Measurements from ENCODE around the gene HMX1.

Gene HMX1

DNA sequence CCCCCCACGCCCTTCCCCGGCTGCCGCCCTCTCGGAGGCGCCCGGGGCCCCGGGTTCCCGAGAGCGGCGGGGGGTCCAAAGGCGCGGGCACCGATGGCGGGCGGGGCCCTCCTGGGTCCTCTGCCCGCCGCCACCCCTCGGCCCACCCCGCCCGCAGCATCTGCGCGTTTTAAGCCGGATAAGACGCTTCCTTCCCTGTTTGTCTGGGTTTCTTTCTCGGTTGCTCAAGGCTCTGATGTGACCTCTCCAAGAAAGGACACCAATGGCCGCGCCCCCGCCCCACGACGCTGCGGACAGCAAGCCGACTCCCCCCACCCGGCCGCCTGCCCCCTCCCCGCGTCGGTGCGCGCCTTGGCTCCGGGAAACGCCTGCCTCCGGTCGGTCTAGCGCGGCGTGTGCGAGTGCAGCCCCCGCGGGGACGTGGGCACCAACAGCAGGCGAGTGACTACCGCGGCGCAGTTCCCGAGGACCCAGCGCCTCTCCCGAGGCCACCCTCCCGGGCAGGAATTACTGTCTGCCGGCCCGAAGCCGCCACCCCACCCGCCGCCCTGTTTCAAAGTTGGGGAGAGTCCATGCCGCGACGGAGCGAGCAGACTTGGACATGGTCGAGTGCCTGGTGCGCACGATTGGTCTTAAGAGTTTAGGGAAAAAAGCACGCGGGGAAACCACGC lies 21.1 kb upstream of the HMX1 start:
- no peak for DNase-seq (ENCODE audit: low read depth in 2 of 2)

GRCh38 chr4:8891646-8892555 lies 20.3 kb upstream of the HMX1 start:
- no peak for DNase-seq (ENCODE audit: low read depth in 2 of 2)

DNA sequence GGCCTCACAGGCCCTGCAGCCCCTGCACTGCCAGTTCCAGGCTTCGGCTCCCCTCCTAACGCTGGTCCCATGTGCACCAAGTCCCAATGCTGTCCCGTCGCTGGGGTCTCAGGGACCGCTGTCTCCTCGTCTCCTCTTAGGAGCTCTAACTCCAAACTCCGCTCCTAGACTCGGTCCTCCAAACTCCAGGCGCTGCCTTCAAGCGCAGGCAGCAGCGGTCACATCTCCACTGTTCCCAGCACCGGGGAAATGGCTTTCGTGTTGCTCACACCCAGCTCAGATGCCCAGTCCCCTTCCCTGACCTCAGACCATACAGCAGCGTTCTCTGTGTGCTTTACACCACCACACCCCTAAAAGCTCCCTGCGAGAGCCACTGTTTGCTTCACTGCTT lies 19.6 kb upstream of the HMX1 start:
- no peak for DNase-seq (ENCODE audit: low read depth in 2 of 2)

- no peak for DNase-seq (ENCODE audit: low read depth in 2 of 2)
Observed at GRCh38 chr4:8888856-8889255, 17.2 kb upstream of the HMX1 start.

- DNase-seq (ENCODE audit: low read depth in 2 of 2), result no peak
Observed at GRCh38 chr4:8886612-8887406, 15.2 kb upstream of the HMX1 start.

DNA sequence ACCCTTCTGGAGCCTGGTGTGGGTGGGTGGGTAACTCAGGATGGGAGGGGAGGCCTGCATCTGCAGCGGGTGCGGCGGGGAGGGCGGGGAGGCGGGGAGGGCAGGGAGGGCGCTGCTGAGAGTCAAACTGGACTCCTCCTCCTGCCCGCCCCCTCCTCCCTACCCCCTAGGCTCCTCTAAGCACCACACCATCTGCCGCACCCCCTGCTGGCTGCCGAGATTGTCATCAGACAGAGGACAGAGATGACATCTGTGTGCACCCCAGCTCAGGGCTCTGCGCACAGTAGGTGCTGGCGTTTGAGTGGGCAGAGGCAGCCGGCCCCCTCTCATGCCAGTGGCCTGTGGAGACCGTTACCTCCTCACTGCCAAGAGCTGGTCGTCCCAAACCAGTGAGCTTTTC lies 10.6 kb upstream of the HMX1 start:
- no peak for DNase-seq (ENCODE audit: low read depth in 2 of 2)

DNA sequence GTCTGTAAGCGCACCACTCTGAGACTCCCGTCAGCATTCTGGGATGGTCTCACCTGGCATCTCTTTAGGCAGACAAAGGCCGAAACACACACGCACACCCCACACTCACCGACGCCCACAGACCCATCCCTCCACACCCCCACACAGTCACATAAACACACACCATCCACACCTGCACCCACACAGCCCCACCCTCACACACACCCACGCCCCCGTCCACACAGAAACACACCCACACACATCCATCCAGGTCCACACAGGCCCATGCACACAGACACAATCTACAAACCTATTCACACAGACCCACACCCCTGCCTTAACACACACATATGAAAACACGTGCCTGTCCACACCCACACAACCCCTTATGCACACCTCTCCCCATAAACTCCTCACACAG lies 9.2 kb upstream of the HMX1 start:
- no peak for DNase-seq (ENCODE audit: low read depth in 2 of 2)

DNA sequence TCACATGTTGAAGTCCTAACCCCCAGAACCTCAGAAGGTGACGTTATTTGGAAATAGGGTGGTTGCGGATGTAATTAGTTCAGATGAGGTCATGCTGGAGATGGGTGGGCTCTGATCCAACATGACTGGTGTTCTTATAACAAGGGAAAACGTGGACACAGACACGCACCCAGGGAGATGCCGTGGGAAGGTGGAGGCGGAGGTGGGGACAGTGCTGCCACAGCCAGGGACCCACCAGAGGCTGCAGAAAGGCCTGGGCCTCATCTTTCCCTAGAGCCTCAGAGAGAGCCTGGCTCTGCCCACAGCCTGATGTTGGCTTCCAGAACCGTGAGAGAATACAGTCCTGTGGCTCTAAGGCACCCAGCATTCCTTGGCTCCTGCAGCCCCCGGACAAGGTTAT lies 7.9 kb upstream of the HMX1 start:
- DNase-seq (ENCODE audit: low read depth in 2 of 2), result no peak

DNA sequence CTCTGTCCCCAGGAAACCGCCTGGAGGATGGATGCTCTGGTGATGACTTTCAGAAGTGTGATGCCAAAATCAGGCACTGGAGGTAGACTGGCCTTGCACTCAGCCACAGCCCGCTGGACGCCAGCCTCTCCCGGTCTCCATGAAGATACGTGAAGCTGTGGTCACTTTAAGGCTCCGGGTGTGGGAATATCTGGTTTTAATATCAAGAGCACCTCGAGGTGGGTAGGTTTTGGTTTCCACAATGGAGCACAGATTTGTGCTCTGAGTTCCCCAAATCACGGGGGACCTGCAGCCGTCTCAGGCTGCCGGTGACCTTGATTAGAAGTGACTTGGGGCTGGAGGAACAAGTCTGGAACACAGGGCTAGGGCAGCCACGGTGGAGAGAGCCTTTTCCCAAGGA lies 6.8 kb upstream of the HMX1 start:
- DNase-seq (ENCODE audit: low read depth in 2 of 2), result no peak

- DNase-seq (ENCODE audit: low read depth in 2 of 2), result no peak
Observed at GRCh38 chr4:8877780-8878040, 6.1 kb upstream of the HMX1 start.

- no peak for DNase-seq (ENCODE audit: low read depth in 2 of 2)
Observed at GRCh38 chr4:8876982-8877779, 5.5 kb upstream of the HMX1 start.

- no peak for DNase-seq (ENCODE audit: low read depth in 2 of 2)
Observed at GRCh38 chr4:8874896-8875680, 3.4 kb upstream of the HMX1 start.

DNA sequence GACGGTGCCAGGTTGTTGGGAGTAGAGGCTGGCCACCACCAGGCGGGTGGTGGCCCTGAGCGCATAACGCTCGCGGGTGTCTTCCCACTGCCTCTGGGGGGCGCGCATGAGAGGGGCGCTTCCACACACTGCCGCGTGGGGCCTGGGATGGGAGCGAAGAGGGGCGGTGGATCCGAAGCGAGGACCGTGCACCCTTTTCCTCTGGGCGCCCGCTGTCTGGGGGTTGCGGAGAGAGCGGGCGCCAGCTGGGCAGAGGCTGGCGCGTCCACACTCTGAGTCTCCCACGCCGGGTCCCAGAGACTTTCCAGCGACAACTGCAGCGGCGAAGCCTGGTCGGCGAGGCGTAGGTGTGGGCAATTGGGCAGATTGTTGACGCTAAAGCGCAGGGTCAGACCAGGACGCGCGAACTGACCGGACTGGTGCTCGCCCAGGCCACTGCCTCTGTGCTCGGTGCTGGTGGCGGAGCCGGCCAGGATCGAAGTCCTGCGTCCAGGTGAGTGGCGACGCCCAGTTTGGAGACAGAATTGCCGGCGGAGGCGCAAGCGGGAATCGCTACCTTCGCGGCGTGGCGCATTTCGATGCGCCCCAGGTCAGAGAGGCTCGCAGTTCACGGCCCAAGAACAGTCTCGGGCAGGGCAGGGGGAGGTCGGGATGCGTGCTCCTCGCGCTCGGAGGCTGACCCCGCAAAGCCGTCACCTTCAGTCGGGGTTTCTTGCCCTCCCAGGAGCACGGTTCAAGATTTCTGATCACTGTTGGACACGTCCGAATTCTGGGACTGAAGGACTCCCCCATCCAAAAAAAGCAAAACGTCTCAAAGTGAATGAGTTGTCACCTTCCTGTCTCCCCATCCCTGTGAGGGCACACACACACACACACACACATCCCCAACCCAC lies 2.6 kb upstream of the HMX1 start:
- DNase-seq (ENCODE audit: low read depth in 2 of 2), result no peak

DNA sequence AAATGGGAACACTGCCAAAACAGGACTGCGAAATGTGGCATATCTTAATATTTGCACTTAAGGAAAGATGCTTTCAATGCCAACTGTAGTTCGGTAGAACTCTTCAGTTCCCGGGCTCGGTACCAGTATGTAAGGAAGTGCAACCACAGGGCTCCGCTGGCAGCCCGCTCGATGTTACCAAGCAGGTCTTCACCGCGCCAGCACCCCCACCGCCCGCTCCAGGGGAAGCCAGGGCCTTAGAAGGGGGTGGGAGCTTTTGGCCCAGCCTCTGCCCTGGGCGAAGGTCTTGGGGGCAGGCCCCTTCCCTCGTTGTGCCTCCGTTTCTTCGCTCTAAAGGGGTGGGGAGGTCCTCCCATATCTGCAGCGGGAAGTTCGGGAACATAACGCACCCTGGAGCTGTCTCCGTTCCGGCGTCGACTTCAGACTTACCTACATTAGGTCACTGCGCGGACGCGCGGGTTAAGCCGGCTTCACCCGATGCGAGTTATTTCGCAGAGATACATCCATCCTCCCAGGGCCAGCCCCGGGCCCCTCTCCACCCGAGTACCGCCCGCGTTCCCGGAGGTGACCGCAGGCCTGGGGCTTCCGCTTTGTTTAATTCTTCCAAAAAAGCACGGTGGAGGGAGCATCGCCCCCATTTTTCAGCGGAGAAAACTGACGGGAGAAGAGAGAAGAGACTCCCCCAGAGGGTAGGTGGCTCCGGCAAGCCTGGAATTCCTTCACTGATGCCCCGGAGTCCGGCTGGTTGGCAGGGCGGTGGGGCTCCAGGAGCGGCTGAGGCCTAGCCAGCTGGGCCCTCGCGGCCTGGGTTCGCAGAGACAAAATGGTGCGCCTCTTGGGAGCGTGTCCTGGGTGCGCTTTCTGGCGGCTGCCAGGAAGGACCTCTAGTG lies 1.0 kb upstream of the HMX1 start:
- no peak for DNase-seq (ENCODE audit: low read depth in 2 of 2)

DNA sequence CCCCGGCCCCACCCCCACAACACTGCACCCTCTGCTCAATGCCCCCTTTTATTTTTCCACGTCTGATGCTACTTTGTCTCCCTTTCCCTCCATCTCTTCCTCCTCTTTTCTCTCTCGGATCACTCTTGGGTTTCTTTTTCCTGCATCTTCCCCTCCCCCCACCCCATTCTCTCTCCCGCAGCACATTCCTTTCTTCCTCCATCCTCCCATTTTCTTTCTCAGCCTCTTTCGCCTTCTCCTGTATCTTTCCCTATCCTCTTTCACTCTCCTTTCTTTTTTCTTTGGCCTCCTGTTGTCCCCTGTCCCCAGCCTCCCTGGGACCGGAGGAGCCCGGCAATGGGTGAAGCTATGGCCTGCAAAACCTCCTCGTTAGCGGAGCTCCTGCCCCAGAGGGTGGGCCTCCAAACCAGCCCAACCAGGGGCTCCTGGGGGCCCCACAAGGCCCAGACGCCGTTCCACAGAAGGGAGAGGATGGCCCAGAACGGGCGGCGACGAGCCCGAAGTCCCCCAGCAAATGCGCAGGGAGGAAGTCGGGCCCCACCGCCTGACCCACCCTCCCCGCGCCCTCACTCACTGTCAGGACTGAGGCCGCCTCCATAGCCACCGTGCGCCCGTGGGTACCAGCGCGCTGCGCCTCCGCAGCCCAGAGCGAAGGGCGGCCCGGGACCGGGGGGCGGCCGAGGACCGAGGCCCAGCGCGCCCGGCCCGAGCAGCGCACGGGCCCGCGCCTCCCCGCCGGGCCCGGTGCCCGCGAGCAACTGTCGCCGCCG lies 807 bp downstream of the HMX1 start:
- no peak for DNase-seq (ENCODE audit: low read depth in 2 of 2)

DNA sequence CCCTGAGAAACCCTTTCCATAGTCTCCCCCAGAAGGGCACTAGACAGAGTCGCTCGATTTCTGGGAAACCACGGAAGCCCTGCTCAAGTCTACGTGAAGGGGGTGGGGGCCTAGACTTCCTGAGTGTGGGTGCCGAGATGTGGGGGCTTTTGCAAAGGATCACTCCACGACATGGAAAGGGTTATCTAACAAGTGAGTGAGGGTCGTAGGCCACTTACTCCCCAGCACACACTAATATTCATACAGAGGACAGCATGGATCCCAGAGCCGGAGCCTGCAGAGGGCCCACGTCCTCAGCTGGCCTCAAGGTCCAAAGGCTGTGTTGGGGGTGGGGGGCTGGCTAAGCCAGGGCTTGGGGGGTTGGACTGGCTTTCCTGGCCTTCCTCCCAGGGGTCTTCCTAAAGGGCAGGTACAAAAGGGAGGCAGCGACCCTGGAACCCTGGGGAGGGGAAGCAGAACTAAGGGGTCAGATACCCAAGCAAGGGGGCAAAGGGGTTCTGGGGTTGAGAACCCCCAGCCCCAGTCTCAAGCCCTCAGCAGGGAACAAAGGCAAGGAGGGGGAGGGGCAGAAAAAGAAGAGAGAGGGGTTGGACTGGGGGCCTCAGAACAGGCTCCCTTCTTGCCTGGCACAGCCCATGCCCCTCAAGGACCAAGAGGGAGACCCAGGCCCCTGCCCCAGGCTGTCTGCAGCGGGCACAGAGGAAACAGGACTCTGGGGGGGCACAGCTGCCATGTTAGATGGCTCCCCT lies 1.6 kb downstream of the HMX1 start:
- no peak for DNase-seq (ENCODE audit: low read depth in 2 of 2)

GRCh38 chr4:8869002-8869897 lies 2.4 kb downstream of the HMX1 start:
- no peak for DNase-seq (ENCODE audit: low read depth in 2 of 2)
